ENCODE results near the gene KDM4B. TPM values are rescaled to one million over a fixed set of nuclear protein-coding genes. Genes with fewer than 3 reads are reported as not detected.

The KDM4B gene
- total and polyA plus RNA-seq, 10 of the 15 experiments (the other 5 are each of a cell fraction or from before 2014, with no cell fraction given): 0.47 to 49.6 (median 16.2) TPM

DNA sequence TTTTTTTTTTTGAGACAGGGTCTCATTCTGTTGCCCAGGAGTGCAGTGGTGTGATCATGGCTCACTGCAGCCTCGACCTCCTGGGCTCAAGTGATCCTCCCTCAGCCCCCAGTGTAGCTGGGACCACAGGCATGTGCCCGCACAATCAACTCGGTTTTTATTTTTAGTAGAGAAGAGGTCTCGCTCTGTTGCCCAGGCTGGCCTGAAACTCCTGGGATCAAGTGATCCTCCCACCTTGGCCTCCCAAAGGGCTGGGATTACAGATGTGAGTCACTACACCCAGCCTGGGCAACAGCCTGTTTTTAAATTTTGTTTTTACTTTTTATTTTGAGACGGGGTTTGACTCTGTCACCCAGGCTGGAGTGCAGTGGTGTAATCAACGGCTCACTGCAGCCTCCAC, 2.3 kb upstream of the KDM4B start:
- peaks cover 5% of the 10 kb centered on the region for H3K4me1 ChIP-seq (ENCODE audit: control insufficient read depth, insufficient read depth, low read length)
- in situ Hi-C loops (cut with MboI): no loop called here
- no peak overlapping the region for H3K4me3 ChIP-seq
- no peak overlapping the region for H3K9ac ChIP-seq (ENCODE audit: control insufficient read depth, insufficient read depth, low read length)
- 66% methylated on average over 6 of the region's 6 CpGs for WGBS (ENCODE audit: insufficient coverage, insufficient replicate concordance, low lambda C conversion rate, missing lambda C conversion rate)
- ChIA-PET POLR2A (no interaction called here), CTCF (interaction anchor here (3.0 kb wide), 1 partner anchor 54 kb away, joined by 14 read pairs; no protein-coding TSS in a partner anchor), RAD21 (ENCODE audit: unreplicated experiment) (no interaction called here), SMC1A (ENCODE audit: uncharacterized antibody, unreplicated experiment) (no interaction called here)
- ATAC-seq (no peak), DNase-seq (ENCODE audit: low read depth, low spot score) (no peak), FAIRE-seq (no peak)
- no peak overlapping the region for H3K27ac ChIP-seq (ENCODE audit: control insufficient read depth, insufficient read depth)
- intact Hi-C loops (cut with micrococcal nuclease; ENCODE audit: unreplicated experiment): loop anchor here (10.0 kb wide), 1 partner anchor 102 kb away; the partner anchor contains the start of gene PLIN3
- TF ChIP-seq CHD2 (IDR thresholded peaks at IDR 0.05; ENCODE audit: borderline replicate concordance, low read depth, low read length): no peak
- H4K20me1 ChIP-seq (ENCODE audit: control insufficient read depth, insufficient read depth): peaks cover 2% of the 10 kb centered on the region
- BruUV-seq (replicated peaks): no TSS peak
- no peak overlapping the region for H3K4me2 ChIP-seq (ENCODE audit: control insufficient read depth, insufficient read depth)
- H3K27me3 ChIP-seq (replicated peaks in 1 of 2; ENCODE audit: control insufficient read depth in 2 of 2, insufficient read depth in 2 of 2, low read length in 1 of 2): no peaks in the 10 kb centered on the region
- H2AFZ ChIP-seq (ENCODE audit: control insufficient read depth, low read depth, low read length): no peak overlapping the region
- peaks cover 24% of the 10 kb centered on the region for H3K79me2 ChIP-seq (ENCODE audit: control insufficient read depth, insufficient read depth, low read length)
- peaks cover 3 to 4% of the 10 kb centered on the region in 2 experiments; a peak in 3 of 4 replicates for H3K36me3 ChIP-seq (ENCODE audit: control insufficient read depth in 2 of 2, insufficient read depth in 2 of 2, low read length in 1 of 2)
- H3K9me3 ChIP-seq (replicated peaks; ENCODE audit: control insufficient read depth, insufficient read depth, low read length): no peaks in the 10 kb centered on the region

DNA sequence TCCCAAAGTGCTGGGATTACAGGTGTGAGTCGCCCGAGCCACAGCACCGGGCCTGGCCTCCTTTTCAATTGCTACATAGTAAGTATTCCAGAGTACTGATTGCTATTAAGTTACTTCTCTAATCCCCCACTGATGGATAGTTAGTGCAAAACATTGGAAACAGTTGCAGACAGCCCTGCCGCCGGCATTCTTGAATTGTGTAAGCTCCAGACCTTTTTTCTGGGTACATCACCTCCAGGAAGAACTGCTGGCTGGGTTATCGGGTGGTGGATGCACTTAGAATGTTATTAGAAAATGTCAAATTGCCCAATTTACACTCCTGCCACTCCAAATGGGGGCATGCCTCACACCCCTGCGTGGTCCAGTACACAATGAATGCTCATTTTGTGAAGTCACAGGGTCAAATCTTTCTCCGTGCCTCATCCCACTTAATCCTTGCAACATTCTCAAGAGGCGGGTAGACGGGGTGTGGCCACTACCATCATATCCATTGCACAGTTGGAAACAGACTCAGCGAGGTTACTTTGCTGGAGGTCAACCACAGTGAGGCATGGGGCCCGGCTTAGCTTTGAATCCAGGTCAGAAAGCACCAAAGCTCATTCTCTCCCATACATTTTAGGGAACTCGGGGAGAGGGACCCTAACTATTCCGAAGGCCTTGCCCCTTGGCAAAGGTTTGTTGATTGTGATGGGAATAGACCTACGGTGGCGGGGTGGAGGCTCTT, 1.0 kb upstream of the KDM4B start:
- POLR2A ChIA-PET: interaction anchor here (0.6 to 1.9 kb wide), 9 partner anchors 18 to 655 kb away, joined by 3 to 7 read pairs (median 4); partner anchors contain the start of genes PLIN3, SAFB, SAFB2 and TICAM1

More for the DNA sequence above, 1.0 kb upstream of the KDM4B start:
- Histone ChIP-seq H3K79me2 (ENCODE audit: control insufficient read depth, insufficient read depth, low read length) (peaks cover 37% of the 10 kb centered on the region), H3K9me3 (replicated peaks; ENCODE audit: control insufficient read depth, insufficient read depth, low read length) (no peaks in the 10 kb centered on the region), H3K27ac (ENCODE audit: control insufficient read depth, insufficient read depth) (peak overlapping the region; percentile 67), H2AFZ (ENCODE audit: control insufficient read depth, low read depth, low read length) (peak overlapping the region; percentile 58), H3K36me3 (ENCODE audit: control insufficient read depth in 2 of 2, insufficient read depth in 2 of 2, low read length in 1 of 2) (peaks cover 0 to 2% of the 10 kb centered on the region in 2 experiments; a peak in 2 of 4 replicates), H3K4me2 (ENCODE audit: control insufficient read depth, insufficient read depth) (peak overlapping the region; percentile 95), H4K20me1 (ENCODE audit: control insufficient read depth, insufficient read depth) (peaks cover 7% of the 10 kb centered on the region), H3K4me1 (ENCODE audit: control insufficient read depth, insufficient read depth, low read length) (peaks cover 12% of the 10 kb centered on the region), H3K27me3 (replicated peaks in 1 of 2; ENCODE audit: control insufficient read depth in 2 of 2, insufficient read depth in 2 of 2, low read length in 1 of 2) (no peaks in the 10 kb centered on the region), H3K4me3 (peak overlapping the region; percentile 53; the same call in 1 of the 2 replicates), H3K9ac (ENCODE audit: control insufficient read depth, insufficient read depth, low read length) (peak overlapping the region; percentile 24; the same call in 1 of the 2 replicates)
- DNase-seq (ENCODE audit: low read depth, low spot score) (no peak), ATAC-seq (no peak), FAIRE-seq (no peak)
- ChIA-PET CTCF (interaction anchor here (0.6 to 3.0 kb wide), 9 partner anchors 7 to 722 kb away, joined by 3 to 14 read pairs (median 5); partner anchors contain the start of genes FEM1A and RPL36), SMC1A (ENCODE audit: uncharacterized antibody, unreplicated experiment) (interaction anchor here (0.6 to 1.4 kb wide), 3 partner anchors 11 to 368 kb away, joined by 3 to 4 read pairs (median 3); no protein-coding TSS in a partner anchor), RAD21 (ENCODE audit: unreplicated experiment) (interaction anchor here (1.0 to 1.8 kb wide), 5 partner anchors 64 to 177 kb away, joined by 3 to 7 read pairs (median 6); partner anchors contain the start of genes FEM1A and PLIN3)
- TF ChIP-seq HDAC6 (IDR thresholded peaks at IDR 0.05; ENCODE audit: unreplicated experiment) (no peak), SPI1 (IDR thresholded peaks at IDR 0.05; ENCODE audit: borderline replicate concordance, insufficient read depth, low read depth, low read length) (no peak), SMARCA5 (IDR thresholded peaks at IDR 0.05) (0 out of 2 replicates have a peak, but pooled peaks have one; percentile 69)
- WGBS (ENCODE audit: insufficient coverage, insufficient replicate concordance, low lambda C conversion rate, missing lambda C conversion rate): 77% methylated on average over 16 of the region's 16 CpGs
- BruUV-seq (replicated peaks): no TSS peak
- in situ Hi-C loops (cut with MboI): no loop called here
- intact Hi-C loops (cut with micrococcal nuclease; ENCODE audit: unreplicated experiment): loop anchor here (2.0 to 10.0 kb wide), 2 partner anchors 57 to 103 kb away; partner anchors contain the start of gene PLIN3

Measured in GM12878 (cell line).